Astrocyte (in vitro differentiated cells and primary cell): ENCODE measurements around the gene ARHGAP26. TPM values are rescaled to one million over a fixed set of nuclear protein-coding genes. Genes with fewer than 3 reads are reported as not detected.
A peak's percentile ranks its signal among the peaks of the same experiment; 100 is the strongest.

Experiments used
- DNase-seq: peaks from one replicate; pipeline ENCODE4 v3.0.0-alpha.2; 2010; ENCODE audit warnings: low read depth
- FAIRE-seq: peaks from 2 replicates; lab custom pipeline; 2011; peaks lifted over from hg19 to GRCh38; lab: Jason Lieb, UNC
- H2AFZ ChIP-seq: 2 replicates; pipeline ENCODE4 v1.6.0; 2012; ENCODE audit warnings: low read depth, low read length, inconsistent platforms
- H3K27ac ChIP-seq: 2 replicates; pipeline ENCODE4 v1.5.1; 2011; ENCODE audit warnings: low read depth, low read length, inconsistent platforms
- H3K27me3 ChIP-seq: 2 replicates; pipeline ENCODE4 v1.6.0; 2011; ENCODE audit warnings: low read length, inconsistent platforms; ENCODE audit not compliant: insufficient read depth
- H3K36me3 ChIP-seq: 2 replicates; pipeline ENCODE4 v1.5.1; 2011; ENCODE audit warnings: low read length, inconsistent platforms; ENCODE audit not compliant: insufficient read depth
- H3K4me1 ChIP-seq: 2 replicates; pipeline ENCODE4 v1.5.1; 2011; ENCODE audit warnings: low read length, inconsistent platforms; ENCODE audit not compliant: insufficient read depth
- H3K4me2 ChIP-seq: 2 replicates; pipeline ENCODE4 v1.6.0; 2012; ENCODE audit warnings: low read length, inconsistent platforms
- H3K4me3 ChIP-seq: 2 replicates; pipeline ENCODE4 v1.5.1; 2011; ENCODE audit warnings: low read depth, mild to moderate bottlenecking, low read length, inconsistent platforms; ENCODE audit not compliant: insufficient read depth
- H3K79me2 ChIP-seq: 2 replicates; pipeline ENCODE4 v1.6.0; 2012; ENCODE audit warnings: mild to moderate bottlenecking, low read length, inconsistent platforms; ENCODE audit not compliant: insufficient read depth
- H3K9ac ChIP-seq: 2 replicates; pipeline ENCODE4 v1.6.0; 2012; ENCODE audit warnings: mild to moderate bottlenecking, low read length, inconsistent platforms
- H3K9me3 ChIP-seq: 2 replicates; pipeline ENCODE4 v1.5.1; 2012; ENCODE audit warnings: low read depth, mild to moderate bottlenecking, low read length, inconsistent platforms; ENCODE audit not compliant: insufficient read depth
- H4K20me1 ChIP-seq: 2 replicates; pipeline ENCODE4 v1.6.0; 2012; ENCODE audit warnings: low read length, inconsistent platforms; ENCODE audit not compliant: insufficient read depth
- H3K27ac Mint-ChIP-seq: one replicate; pipeline ENCODE4 v1.8.0; 2021; ENCODE audit warnings: mild to moderate bottlenecking, mixed read lengths; ENCODE audit not compliant: unreplicated experiment
- H3K27me3 Mint-ChIP-seq: one replicate; pipeline ENCODE4 v1.8.0; 2021; ENCODE audit warnings: low read depth, mixed read lengths; ENCODE audit not compliant: unreplicated experiment
- H3K36me3 Mint-ChIP-seq: one replicate; pipeline ENCODE4 v1.8.0; 2021; ENCODE audit warnings: low read depth, mixed read lengths; ENCODE audit not compliant: unreplicated experiment
- H3K4me1 Mint-ChIP-seq: one replicate; pipeline ENCODE4 v1.8.0; 2021; ENCODE audit warnings: low read depth, mixed read lengths; ENCODE audit not compliant: unreplicated experiment
- H3K4me3 Mint-ChIP-seq: one replicate; pipeline ENCODE4 v1.8.0; 2021; ENCODE audit warnings: mild to moderate bottlenecking, moderate library complexity, mixed read lengths; ENCODE audit not compliant: unreplicated experiment
- H3K9me3 Mint-ChIP-seq: one replicate; pipeline ENCODE4 v1.8.0; 2021; ENCODE audit warnings: mild to moderate bottlenecking, mixed read lengths; ENCODE audit not compliant: unreplicated experiment
- CTCF ChIP-seq: IDR thresholded peaks from 2 replicates; pipeline ENCODE4 v1.5.1; 2011; ENCODE audit warnings: low read depth, mild to moderate bottlenecking, inconsistent platforms, low read length, moderate library complexity; ENCODE audit not compliant: insufficient read depth
- EZH2 ChIP-seq: IDR thresholded peaks from 2 replicates; pipeline ENCODE4 v1.6.1; 2012; ENCODE audit warnings: mild to moderate bottlenecking, low read length, inconsistent platforms; ENCODE audit not compliant: insufficient read depth
- total RNA-seq: library from RNA; stranded (reverse); gene quantifications from 2 replicates; pipeline ENCODE4 v1.2.1, GENCODE V29; 2021

Gene ARHGAP26
- total RNA-seq, 1 donor from 2014 or later = 5.6 TPM

- no peaks in the 10 kb centered on the region for H3K36me3 ChIP-seq
- H3K27ac Mint-ChIP-seq = peak overlapping the region; percentile 23
- no peaks in the 10 kb centered on the region for H3K9me3 Mint-ChIP-seq
- peaks cover 38% of the 10 kb centered on the region for H3K4me1 ChIP-seq
- H3K9ac ChIP-seq = no peak overlapping the region
- peak overlapping the region; percentile 35 for H3K27ac ChIP-seq
- H3K27me3 ChIP-seq = no peaks in the 10 kb centered on the region
- H3K9me3 ChIP-seq = no peaks in the 10 kb centered on the region
- no peak for TF ChIP-seq CTCF
- no peak for TF ChIP-seq EZH2
- H4K20me1 ChIP-seq = no peaks in the 10 kb centered on the region
- peak overlapping the region; percentile 70 for H3K4me2 ChIP-seq
- DNase-seq (no peak), FAIRE-seq (peak; percentile 20)
- no peak overlapping the region for H3K4me3 Mint-ChIP-seq
- no peak overlapping the region for H3K4me3 ChIP-seq
- no peak overlapping the region for H2AFZ ChIP-seq
- H3K36me3 Mint-ChIP-seq = no peaks in the 10 kb centered on the region
- H3K4me1 Mint-ChIP-seq = peaks cover 36% of the 10 kb centered on the region
- no peaks in the 10 kb centered on the region for H3K79me2 ChIP-seq
- H3K27me3 Mint-ChIP-seq = no peaks in the 10 kb centered on the region
These were observed 51.0 kb downstream of the ARHGAP26 start for GRCh38 chr5:142821034-142821732.

- TF ChIP-seq CTCF (no peak), EZH2 (no peak)
- H3K79me2 ChIP-seq = no peaks in the 10 kb centered on the region
- peaks cover 38% of the 10 kb centered on the region for H3K4me1 ChIP-seq
- peak; percentile 94 for DNase-seq
- H3K27ac ChIP-seq = peak overlapping the region; percentile 42
- Mint-ChIP-seq H3K36me3 (no peaks in the 10 kb centered on the region), H3K27ac (no peak overlapping the region), H3K4me3 (no peak overlapping the region), H3K27me3 (no peaks in the 10 kb centered on the region), H3K9me3 (no peaks in the 10 kb centered on the region), H3K4me1 (peaks cover 36% of the 10 kb centered on the region)
- H3K9me3 ChIP-seq = no peaks in the 10 kb centered on the region
- no peaks in the 10 kb centered on the region for H4K20me1 ChIP-seq
- no peak overlapping the region for H3K4me3 ChIP-seq
- FAIRE-seq = peak; percentile 100
- H2AFZ ChIP-seq = no peak overlapping the region
- peak overlapping the region; percentile 70 for H3K4me2 ChIP-seq
- H3K36me3 ChIP-seq = no peaks in the 10 kb centered on the region
- H3K27me3 ChIP-seq = no peaks in the 10 kb centered on the region
- H3K9ac ChIP-seq = no peak overlapping the region
These were observed 51.7 kb downstream of the ARHGAP26 start for GRCh38 chr5:142821733-142822487.
